ENCODE data around the gene PCK2. TPM values are rescaled to one million over a fixed set of nuclear protein-coding genes. Genes with fewer than 3 reads are reported as not detected.
A peak's percentile ranks its signal among the peaks of the same experiment; 100 is the strongest.

PCK2 gene
- total and polyA plus RNA-seq, 9 donors: 2.4 to 66.8 (median 5.4) TPM

DNA sequence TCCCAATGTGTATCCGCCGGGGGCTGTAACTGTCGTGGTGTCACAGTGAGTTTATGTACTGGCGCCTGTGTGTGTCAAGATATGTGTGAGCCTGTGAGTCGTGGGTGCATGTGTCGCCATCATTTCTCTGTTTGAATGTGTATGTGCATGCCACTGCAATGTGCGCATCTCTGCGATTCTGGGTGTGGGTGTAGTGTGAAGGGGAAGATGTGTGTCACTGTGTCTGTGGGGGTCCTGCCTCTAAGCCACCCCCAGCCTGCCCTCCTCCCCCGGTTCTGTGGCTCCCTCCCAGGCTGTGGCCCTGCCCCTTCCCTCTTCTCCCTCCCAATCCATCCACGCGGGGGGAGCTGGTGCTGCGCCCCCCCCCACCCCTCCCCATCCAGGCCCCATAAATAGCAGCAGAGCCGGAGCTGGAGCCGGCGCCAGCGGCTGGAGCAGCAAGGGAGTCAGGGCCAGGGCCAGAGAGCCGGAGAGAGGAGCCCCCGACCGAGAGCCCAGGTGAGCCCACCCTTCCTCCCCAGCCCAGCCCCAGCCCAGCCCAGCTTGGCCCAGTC lies 22.9 kb upstream of the PCK2 start, which contains the start of gene CPNE6:
Gene CPNE6 (plus strand): TSS at position 419 of the 554 bp plus-strand sequence. CDS start 1,375 bp downstream, outside the sequence.
- Histone ChIP-seq H3K27me3 (no peaks in the 10 kb centered on the region), H3K36me3 (no peaks in the 10 kb centered on the region), H3K4me3 (no peak within 1 kb of the TSS), H3K9me3 (no peaks in the 10 kb centered on the region), H3K4me1 (ENCODE audit: insufficient read depth) (no peaks in the 10 kb centered on the region), H3K27ac (no peak within 1 kb of the TSS)
- intact Hi-C loops (cut with DNase I): no loop called here
- 33 to 39% (median 37%) methylated on average over 16 to 19 of the region's 19 CpGs for WGBS, 3 donors
- peak in 1 of 5 donors; percentile 7 for DNase-seq
- TF ChIP-seq EP300 (IDR thresholded peaks at IDR 0.05) (no peak), POLR2A (IDR thresholded peaks at IDR 0.05) (no peak)
- TF ChIP-seq, protein P1, sequence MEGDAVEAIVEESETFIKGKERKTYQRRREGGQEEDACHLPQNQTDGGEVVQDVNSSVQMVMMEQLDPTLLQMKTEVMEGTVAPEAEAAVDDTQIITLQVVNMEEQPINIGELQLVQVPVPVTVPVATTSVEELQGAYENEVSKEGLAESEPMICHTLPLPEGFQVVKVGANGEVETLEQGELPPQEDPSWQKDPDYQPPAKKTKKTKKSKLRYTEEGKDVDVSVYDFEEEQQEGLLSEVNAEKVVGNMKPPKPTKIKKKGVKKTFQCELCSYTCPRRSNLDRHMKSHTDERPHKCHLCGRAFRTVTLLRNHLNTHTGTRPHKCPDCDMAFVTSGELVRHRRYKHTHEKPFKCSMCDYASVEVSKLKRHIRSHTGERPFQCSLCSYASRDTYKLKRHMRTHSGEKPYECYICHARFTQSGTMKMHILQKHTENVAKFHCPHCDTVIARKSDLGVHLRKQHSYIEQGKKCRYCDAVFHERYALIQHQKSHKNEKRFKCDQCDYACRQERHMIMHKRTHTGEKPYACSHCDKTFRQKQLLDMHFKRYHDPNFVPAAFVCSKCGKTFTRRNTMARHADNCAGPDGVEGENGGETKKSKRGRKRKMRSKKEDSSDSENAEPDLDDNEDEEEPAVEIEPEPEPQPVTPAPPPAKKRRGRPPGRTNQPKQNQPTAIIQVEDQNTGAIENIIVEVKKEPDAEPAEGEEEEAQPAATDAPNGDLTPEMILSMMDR (IDR thresholded peaks at IDR 0.05): no peak

DNA sequence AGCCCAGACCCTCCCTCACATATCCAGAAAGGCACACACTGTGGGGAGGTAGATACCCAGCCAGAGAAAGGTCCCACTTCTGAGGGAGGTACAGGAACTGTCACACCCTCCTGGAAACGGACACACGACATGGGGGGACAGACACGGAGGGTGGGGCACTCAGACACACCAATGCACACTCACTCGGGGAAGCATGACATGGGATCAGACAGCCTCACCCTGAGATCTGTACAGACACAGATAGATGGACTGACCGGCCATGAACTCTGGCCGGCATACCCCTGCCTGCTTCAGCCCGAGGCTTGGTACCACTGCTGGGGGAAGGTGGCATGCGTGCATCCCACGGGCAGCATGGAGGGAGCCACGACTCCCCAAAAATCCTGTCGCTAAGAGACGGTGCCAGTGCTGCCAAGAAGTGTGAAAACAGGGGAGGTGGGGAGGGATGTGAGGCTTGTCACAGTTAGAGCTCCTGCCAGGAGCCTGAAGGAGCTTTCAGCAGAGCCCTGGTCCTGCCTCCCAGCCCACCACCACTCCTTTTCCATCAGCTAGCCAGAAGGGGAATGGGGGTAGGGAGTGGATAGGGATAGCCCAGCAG lies 22.2 kb upstream of the PCK2 start:
- H3K27me3 ChIP-seq: no peaks in the 10 kb centered on the region
- no peak for TF ChIP-seq EP300 (IDR thresholded peaks at IDR 0.05)
- TF ChIP-seq, protein P1 (IDR thresholded peaks at IDR 0.05): no peak
- TF ChIP-seq POLR2A (IDR thresholded peaks at IDR 0.05): no peak
- H3K9me3 ChIP-seq: no peaks in the 10 kb centered on the region
- intact Hi-C loops (cut with DNase I): no loop called here
- no peak for DNase-seq
- H3K36me3 ChIP-seq: no peaks in the 10 kb centered on the region
- H3K27ac ChIP-seq: no peak overlapping the region
- H3K4me1 ChIP-seq (ENCODE audit: insufficient read depth): no peaks in the 10 kb centered on the region
- 34 to 51% (median 45%) methylated on average over 12 of the region's 12 CpGs for WGBS, 3 donors
- no peak overlapping the region for H3K4me3 ChIP-seq

DNA sequence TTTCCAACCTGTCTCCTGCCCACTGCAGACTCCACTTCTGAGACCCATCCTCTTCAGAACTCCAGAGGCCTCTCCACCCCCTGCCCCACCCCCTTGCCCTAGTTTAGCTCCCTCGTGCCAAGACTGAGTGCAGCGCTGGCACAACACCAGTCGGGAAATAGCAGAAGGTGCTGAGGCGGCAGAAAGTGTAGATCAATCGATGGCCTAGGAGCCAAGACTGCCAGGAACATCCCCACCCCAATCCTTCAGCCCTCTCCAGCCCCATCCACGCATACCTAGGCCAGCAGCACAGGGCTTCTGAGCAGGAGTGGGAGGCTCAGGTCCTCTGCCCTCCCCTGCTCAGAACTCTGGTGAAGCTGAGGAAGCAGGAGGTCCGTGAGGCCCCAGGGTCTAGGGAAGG lies 21.7 kb upstream of the PCK2 start:
- Histone ChIP-seq H3K4me1 (ENCODE audit: insufficient read depth) (no peaks in the 10 kb centered on the region), H3K27ac (no peak overlapping the region), H3K36me3 (no peaks in the 10 kb centered on the region), H3K27me3 (no peaks in the 10 kb centered on the region), H3K9me3 (no peaks in the 10 kb centered on the region), H3K4me3 (no peak overlapping the region)
- TF ChIP-seq EP300 (IDR thresholded peaks at IDR 0.05): no peak
- TF ChIP-seq POLR2A (IDR thresholded peaks at IDR 0.05): no peak
- TF ChIP-seq, protein P1 (IDR thresholded peaks at IDR 0.05): no peak
- intact Hi-C loops (cut with DNase I): no loop called here
- no peak for DNase-seq
- WGBS, 3 donors: 42 to 52% (median 52%) methylated on average over 7 of the region's 7 CpGs

DNA sequence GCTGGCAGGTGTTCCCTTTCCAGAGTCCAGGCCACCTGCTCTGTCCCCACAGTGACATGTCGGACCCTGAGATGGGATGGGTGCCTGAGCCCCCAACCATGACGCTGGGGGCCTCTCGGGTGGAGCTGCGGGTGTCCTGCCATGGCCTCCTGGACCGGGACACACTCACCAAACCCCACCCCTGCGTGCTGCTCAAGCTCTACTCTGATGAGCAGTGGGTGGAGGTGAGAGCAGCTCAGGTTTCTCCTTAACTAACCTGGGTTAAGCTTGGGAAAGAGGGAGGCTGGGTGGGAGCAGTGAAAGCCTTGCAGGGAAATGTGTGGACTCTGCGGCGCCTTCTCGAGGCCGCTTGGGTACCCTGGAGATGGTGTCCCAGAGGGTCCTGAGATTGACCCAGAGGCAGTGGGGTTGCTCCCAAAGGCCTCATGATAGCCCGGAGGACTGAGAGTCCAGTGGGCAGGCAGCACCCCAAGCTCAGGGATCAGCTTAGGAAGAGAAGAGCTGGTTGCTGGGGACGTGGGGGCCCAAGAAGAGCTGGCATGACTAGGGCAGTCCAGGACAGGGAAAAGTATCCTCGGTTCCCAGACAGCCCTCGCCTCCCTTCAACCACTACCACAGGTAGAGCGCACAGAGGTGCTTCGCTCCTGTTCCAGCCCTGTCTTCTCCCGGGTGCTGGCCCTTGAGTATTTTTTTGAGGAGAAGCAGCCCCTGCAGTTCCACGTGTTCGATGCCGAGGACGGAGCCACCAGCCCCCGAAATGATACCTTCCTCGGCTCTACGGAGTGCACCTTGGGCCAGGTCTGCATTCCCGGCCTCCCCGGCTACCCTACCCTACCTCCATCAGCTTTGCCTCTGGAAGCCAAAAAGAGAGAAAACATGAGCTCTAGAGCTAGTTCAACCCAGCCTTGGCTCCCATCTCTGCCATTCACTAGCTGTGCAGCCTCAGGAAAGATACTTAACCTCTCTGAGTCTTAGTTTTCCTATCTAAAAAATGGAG lies 20.9 kb upstream of the PCK2 start:
- Histone ChIP-seq H3K27ac (no peak overlapping the region), H3K4me3 (no peak overlapping the region), H3K9me3 (no peaks in the 10 kb centered on the region), H3K4me1 (ENCODE audit: insufficient read depth) (no peaks in the 10 kb centered on the region), H3K36me3 (no peaks in the 10 kb centered on the region), H3K27me3 (no peaks in the 10 kb centered on the region)
- no peak for DNase-seq
- no peak for TF ChIP-seq POLR2A (IDR thresholded peaks at IDR 0.05)
- TF ChIP-seq, protein P1 (IDR thresholded peaks at IDR 0.05): no peak
- no peak for TF ChIP-seq EP300 (IDR thresholded peaks at IDR 0.05)
- WGBS, 3 donors: 81 to 85% (median 83%) methylated on average over 26 of the region's 26 CpGs
- intact Hi-C loops (cut with DNase I): no loop called here
